Keratinocyte (primary cell): Measurements from ENCODE around the gene SLC38A7.

Experiments used
- EZH2 ChIP-seq: IDR thresholded peaks from one replicate; pipeline ENCODE4 v1.6.1; 2012; ENCODE audit warnings: inconsistent platforms, mild to moderate bottlenecking, low read length, moderate library complexity
- TF ChIP-seq, protein P1 (sequence below), 3 experiments: IDR thresholded peaks in 1 of 3; conservative IDR thresholded peaks in 1 of 3; optimal IDR thresholded peaks in 1 of 3; 2 replicates in 2 of 3; 3 replicates in 1 of 3; pipeline versions ENCODE3 to v1.5.1; 2011; ENCODE audit warnings: low read length in 3 of 3, mild to moderate bottlenecking in 3 of 3, moderate library complexity in 2 of 3, control low read depth in 1 of 3, inconsistent platforms in 1 of 3; ENCODE audit not compliant: insufficient read depth in 2 of 3; ENCODE audit errors: extremely low read depth in 1 of 3

- TF ChIP-seq EZH2 = no peak
- TF ChIP-seq, protein P1, sequence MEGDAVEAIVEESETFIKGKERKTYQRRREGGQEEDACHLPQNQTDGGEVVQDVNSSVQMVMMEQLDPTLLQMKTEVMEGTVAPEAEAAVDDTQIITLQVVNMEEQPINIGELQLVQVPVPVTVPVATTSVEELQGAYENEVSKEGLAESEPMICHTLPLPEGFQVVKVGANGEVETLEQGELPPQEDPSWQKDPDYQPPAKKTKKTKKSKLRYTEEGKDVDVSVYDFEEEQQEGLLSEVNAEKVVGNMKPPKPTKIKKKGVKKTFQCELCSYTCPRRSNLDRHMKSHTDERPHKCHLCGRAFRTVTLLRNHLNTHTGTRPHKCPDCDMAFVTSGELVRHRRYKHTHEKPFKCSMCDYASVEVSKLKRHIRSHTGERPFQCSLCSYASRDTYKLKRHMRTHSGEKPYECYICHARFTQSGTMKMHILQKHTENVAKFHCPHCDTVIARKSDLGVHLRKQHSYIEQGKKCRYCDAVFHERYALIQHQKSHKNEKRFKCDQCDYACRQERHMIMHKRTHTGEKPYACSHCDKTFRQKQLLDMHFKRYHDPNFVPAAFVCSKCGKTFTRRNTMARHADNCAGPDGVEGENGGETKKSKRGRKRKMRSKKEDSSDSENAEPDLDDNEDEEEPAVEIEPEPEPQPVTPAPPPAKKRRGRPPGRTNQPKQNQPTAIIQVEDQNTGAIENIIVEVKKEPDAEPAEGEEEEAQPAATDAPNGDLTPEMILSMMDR (optimal IDR thresholded peaks at IDR 0.05 in 1 of 3, IDR thresholded peaks at IDR 0.05 in 1 of 3, conservative IDR thresholded peaks at IDR 0.05 in 1 of 3; ENCODE audit: extremely low read depth in 1 of 3, insufficient read depth in 2 of 3, low read length in 3 of 3) = no peak
Observed at GRCh38 chr16:58723109-58723508, 38.5 kb upstream of the SLC38A7 start.
